H1 (cell line): ENCODE data around the gene IER5. TPM values are rescaled to one million over a fixed set of nuclear protein-coding genes. Genes with fewer than 3 reads are reported as not detected.

ENCODE experiments used
- CTCF ChIA-PET: fragments of 300-600 bp; sonication (Branson Sonifier 250); formaldehyde crosslinking; loops from one replicate; lab custom pipeline; 2021; ENCODE audit not compliant: partially characterized antibody; lab: Charles Lee
- POLR2A ChIA-PET: fragments of 300-600 bp; sonication (Branson Sonifier 250); formaldehyde crosslinking; loops from one replicate; lab custom pipeline; 2021; ENCODE audit warnings: inconsistent platforms; ENCODE audit not compliant: partially characterized antibody; lab: Charles Lee
- DNase-seq, 2 experiments: peaks; one replicate each; pipeline versions ENCODE4 v3.0.0 to v3.0.0-alpha.2; 2010 to 2022; ENCODE audit warnings: low spot score in 2 of 2, low read depth in 1 of 2, mixed read lengths in 1 of 2
- FAIRE-seq: peaks from 2 replicates; lab custom pipeline; 2011; peaks lifted over from hg19 to GRCh38; lab: Jason Lieb, UNC
- H2AFZ ChIP-seq: 2 replicates; pipeline ENCODE4 v1.8.1; 2012; ENCODE audit warnings: low read length, inconsistent platforms
- H2AK5ac ChIP-seq: 2 replicates; pipeline ENCODE4 v1.6.1; 2013; ENCODE audit warnings: low read depth, low read length
- H2BK120ac ChIP-seq: replicated peaks from 2 replicates; pipeline ENCODE3; 2013; ENCODE audit warnings: low read depth, low read length, inconsistent platforms
- H2BK12ac ChIP-seq: 2 replicates; pipeline ENCODE4 v1.6.1; 2013; ENCODE audit warnings: low read depth, low read length
- H2BK15ac ChIP-seq: 2 replicates; pipeline ENCODE4 v1.6.1; 2013; ENCODE audit warnings: low read length
- H2BK20ac ChIP-seq: 2 replicates; pipeline ENCODE4 v1.6.1; 2013; ENCODE audit warnings: low read length
- H2BK5ac ChIP-seq: 2 replicates; pipeline ENCODE4 v1.6.1; 2013; ENCODE audit warnings: low read depth, low read length
- H3K14ac ChIP-seq: 2 replicates; pipeline ENCODE4 v1.6.1; 2013; ENCODE audit warnings: inconsistent platforms; ENCODE audit not compliant: insufficient read length
- H3K18ac ChIP-seq: 2 replicates; pipeline ENCODE4 v1.6.1; 2013; ENCODE audit warnings: low read length; ENCODE audit errors: extremely low read depth
- H3K23ac ChIP-seq: 2 replicates; pipeline ENCODE4 v1.6.1; 2013; ENCODE audit warnings: inconsistent platforms; ENCODE audit not compliant: insufficient read length
- H3K23me2 ChIP-seq: 2 replicates; pipeline ENCODE4 v1.6.1; 2013; ENCODE audit warnings: low read depth, low read length
- H3K27ac ChIP-seq: 2 replicates; pipeline ENCODE4 v1.6.1; 2011; ENCODE audit warnings: low read depth, low read length, inconsistent platforms
- H3K27me3 ChIP-seq, 4 experiments: replicated peaks in 1 of 4; 1 replicate in 1 of 4; 2 replicates in 3 of 4; pipeline versions ENCODE4 v1.6.1 to v1.8.1; 2011 to 2013; ENCODE audit warnings: low read length in 3 of 4, mild to moderate bottlenecking in 3 of 4, inconsistent platforms in 2 of 4, mixed read lengths in 2 of 4, moderate library complexity in 1 of 4; ENCODE audit not compliant: control insufficient read depth in 3 of 4, insufficient read depth in 3 of 4; ENCODE audit errors: extremely low read depth in 1 of 4
- H3K36me3 ChIP-seq, 4 experiments: 2 replicates each; pipeline versions ENCODE4 v1.6.1 to v1.8.1; 2011 to 2013; ENCODE audit warnings: mild to moderate bottlenecking in 4 of 4, low read length in 3 of 4, moderate library complexity in 2 of 4, control low read depth in 1 of 4, inconsistent platforms in 1 of 4; ENCODE audit not compliant: insufficient read depth in 4 of 4, control insufficient read depth in 2 of 4
- H3K4ac ChIP-seq: replicated peaks from 2 replicates; pipeline ENCODE3; 2013; ENCODE audit warnings: low read length, low read depth, mixed read lengths, inconsistent platforms; ENCODE audit not compliant: insufficient read length
- H3K4me1 ChIP-seq, 4 experiments: replicated peaks in 1 of 4; 1 replicate in 1 of 4; 2 replicates in 3 of 4; pipeline versions ENCODE4 v1.6.1 to v1.8.1; 2011 to 2013; ENCODE audit warnings: low read length in 3 of 4, inconsistent platforms in 2 of 4, mixed read lengths in 1 of 4; ENCODE audit not compliant: insufficient read depth in 4 of 4, control insufficient read depth in 3 of 4
- H3K4me2 ChIP-seq, 2 experiments: 2 replicates each; pipeline versions ENCODE4 v1.6.1 to v1.8.1; 2011 to 2013; ENCODE audit warnings: low read depth in 2 of 2, low read length in 2 of 2, control low read depth in 1 of 2, inconsistent platforms in 1 of 2, mild to moderate bottlenecking in 1 of 2; ENCODE audit not compliant: insufficient read depth in 1 of 2
- H3K4me3 ChIP-seq, 4 experiments: fragments of 200-600, 300-600 bp in 1 of 4; sonication (generic), shearing (Covaris generic), sonication (Bioruptor Twin) in 1 of 4; 2 replicates each; pipeline versions ENCODE4 v1.5.1 to v1.8.1; 2011 to 2016; ENCODE audit warnings: low read length in 4 of 4, low read depth in 3 of 4, control low read depth in 2 of 4, inconsistent platforms in 2 of 4, mild to moderate bottlenecking in 2 of 4, mixed read lengths in 1 of 4, moderate library complexity in 1 of 4; ENCODE audit not compliant: insufficient read depth in 2 of 4; ENCODE audit errors: extremely low read depth in 1 of 4
- H3K56ac ChIP-seq: replicated peaks from 2 replicates; pipeline ENCODE3; 2013; ENCODE audit warnings: low read depth, mild to moderate bottlenecking, mixed read lengths, low read length, inconsistent platforms; ENCODE audit not compliant: insufficient read length
- H3K79me1 ChIP-seq: 2 replicates; pipeline ENCODE4 v1.6.1; 2013; ENCODE audit warnings: low read depth, low read length, control low read depth
- H3K79me2 ChIP-seq, 2 experiments: 2 replicates each; pipeline versions ENCODE4 v1.6.1 to v1.8.1; 2012 to 2013; ENCODE audit warnings: low read length in 2 of 2, mild to moderate bottlenecking in 2 of 2, inconsistent platforms in 1 of 2; ENCODE audit not compliant: insufficient read depth in 2 of 2, control insufficient read depth in 1 of 2
- H3K9ac ChIP-seq, 4 experiments: replicated peaks in 1 of 4; 1 replicate in 1 of 4; 2 replicates in 3 of 4; pipeline versions ENCODE4 v1.6.1 to v1.8.1; 2011 to 2013; ENCODE audit warnings: low read depth in 3 of 4, low read length in 3 of 4, control low read depth in 2 of 4, mild to moderate bottlenecking in 2 of 4, moderate library complexity in 2 of 4, inconsistent platforms in 1 of 4; ENCODE audit errors: extremely low read depth in 1 of 4
- H3K9me3 ChIP-seq, 2 experiments: 2 replicates each; pipeline versions ENCODE4 v1.6.1 to v1.8.1; 2012 to 2013; ENCODE audit warnings: mild to moderate bottlenecking in 2 of 2, moderate library complexity in 2 of 2, control low read depth in 1 of 2, inconsistent platforms in 1 of 2, low read depth in 1 of 2, low read length in 1 of 2, mixed read lengths in 1 of 2; ENCODE audit not compliant: insufficient read depth in 2 of 2
- H4K20me1 ChIP-seq, 2 experiments: replicated peaks in 1 of 2; 2 replicates each; pipeline versions ENCODE3 to v1.8.1; 2011 to 2013; ENCODE audit warnings: inconsistent platforms in 2 of 2, low read length in 2 of 2, mild to moderate bottlenecking in 1 of 2; ENCODE audit not compliant: insufficient read depth in 2 of 2, control insufficient read depth in 1 of 2
- H4K5ac ChIP-seq: 2 replicates; pipeline ENCODE4 v1.6.1; 2013; ENCODE audit warnings: low read length, low read depth, mixed read lengths, inconsistent platforms; ENCODE audit not compliant: insufficient read length
- H4K8ac ChIP-seq: 2 replicates; pipeline ENCODE4 v1.8.0; 2013; ENCODE audit warnings: mild to moderate bottlenecking, moderate library complexity, low read length, inconsistent platforms; ENCODE audit not compliant: insufficient read depth; ENCODE audit errors: extremely low read depth
- H4K91ac ChIP-seq: replicated peaks from 2 replicates; pipeline ENCODE3; 2013; ENCODE audit warnings: low read length, mixed read lengths, inconsistent platforms; ENCODE audit not compliant: insufficient read length
- BCL11A ChIP-seq, 2 experiments: IDR thresholded peaks; one replicate each; pipeline ENCODE4 v1.6.1; 2011; ENCODE audit warnings: low read depth in 2 of 2, low read length in 2 of 2, mild to moderate bottlenecking in 2 of 2
- BRCA1 ChIP-seq: IDR thresholded peaks from 2 replicates; pipeline ENCODE4 v1.6.1; 2012; ENCODE audit warnings: low read depth, low read length, improper control_type of control experiment
- CBX5 ChIP-seq: fragments of 300-800, 300-1000 bp; sonication (generic); IDR thresholded peaks from 2 replicates; pipeline ENCODE4 v1.7.1; 2016; ENCODE audit warnings: antibody characterized with exemption, low read length, low read depth
- RAD21 ChIP-seq, 2 experiments: IDR thresholded peaks in 1 of 2; conservative IDR thresholded peaks in 1 of 2; 2 replicates each; pipeline ENCODE4 v1.6.1; 2011; ENCODE audit warnings: low read depth in 2 of 2, low read length in 2 of 2, improper control_type of control experiment in 1 of 2, inconsistent platforms in 1 of 2, mild to moderate bottlenecking in 1 of 2, moderate library complexity in 1 of 2
- RXRA ChIP-seq: IDR thresholded peaks from 2 replicates; pipeline ENCODE4 v1.6.1; 2011; ENCODE audit warnings: low read depth, mild to moderate bottlenecking, low read length, moderate library complexity; ENCODE audit not compliant: insufficient read depth
- SAP30 ChIP-seq: fragments of 300-600 bp; sonication (generic); IDR thresholded peaks from 2 replicates; pipeline ENCODE4 v1.7.1; 2012; ENCODE audit warnings: low read length, moderate library complexity, mild to moderate bottlenecking, inconsistent platforms; ENCODE audit not compliant: insufficient read depth, insufficient replicate concordance
- WGBS, 2 experiments: shearing (Covaris generic) in 1 of 2; methylation state at CpG; one replicate each; pipeline versions ENCODE4 v1.1.6 to v1.1.7; 2013 to 2015; ENCODE audit warnings: low lambda C conversion rate in 2 of 2, mixed read lengths in 2 of 2, inconsistent platforms in 1 of 2, low coverage in 1 of 2, missing lambda C conversion rate in 1 of 2; ENCODE audit not compliant: insufficient replicate concordance in 2 of 2, insufficient coverage in 1 of 2, insufficient read length in 1 of 2; ENCODE audit errors: extremely low coverage in 1 of 2, missing lambda C conversion rate in 1 of 2; 5-methylcytosine and 5-hydroxymethylcytosine counted together
- polyA plus RNA-seq, 7 experiments: library from polyadenylated mRNA; depleted of rRNA in 3 of 7; stranded (reverse) in 5 of 7; unstranded in 2 of 7; fragments of >200 nt in 5 of 7; fragments of 200-250 nt in 2 of 7; gene quantifications; 1 replicate in 5 of 7; 2 replicates in 1 of 7; 4 replicates in 1 of 7; pipeline versions ENCODE4 v1.2.1 to v1.2.3, GENCODE V29; 2011 to 2013; ENCODE audit warnings: missing spikeins in 2 of 7, mixed read lengths in 2 of 7
- total RNA-seq: library from RNA; stranded (reverse); fragmentation: NEBNext Ultra II Directional; extraction: Animal tissue kit (Norgen Biotek cat#: 25700); gene quantifications from 2 replicates; pipeline ENCODE4 v1.2.1, GENCODE V29; 2021
- TF ChIP-seq, protein P1 (sequence below): IDR thresholded peaks from 2 replicates; pipeline ENCODE4 v1.6.1; 2012; ENCODE audit warnings: low read length, inconsistent platforms
- TF ChIP-seq, protein P2 (sequence below): IDR thresholded peaks from 2 replicates; pipeline ENCODE4 v1.6.1; 2012; ENCODE audit warnings: inconsistent platforms

IER5 gene
- total and polyA plus RNA-seq, 2 of the 8 experiments (the other 6 are each of a cell fraction or from before 2014, with no cell fraction given), result 3.5 to 7.7 TPM

GRCh38 chr1:181108304-181108867 lies 19.9 kb downstream of the IER5 start:
- Histone ChIP-seq H3K4ac (no peak overlapping the region), H3K9ac (no peak overlapping the region), H3K9me3 (no peaks in the 10 kb centered on the region), H3K27me3 (peaks cover 8 to 37% (median 35%) of the 10 kb centered on the region in 4 experiments), H3K79me2 (no peaks in the 10 kb centered on the region), H3K4me2 (no peak overlapping the region), H3K23me2 (peaks cover 10% of the 10 kb centered on the region), H2AK5ac (no peak overlapping the region), H3K14ac (no peak overlapping the region), H4K8ac (no peak overlapping the region), H3K23ac (no peak overlapping the region), H3K4me1 (peaks cover 6 to 21% (median 10%) of the 10 kb centered on the region in 4 experiments), H2BK5ac (no peak overlapping the region), H3K36me3 (no peaks in the 10 kb centered on the region), H3K56ac (no peak overlapping the region), H3K4me3 (no peak overlapping the region), H4K5ac (no peak overlapping the region), H4K20me1 (no peaks in the 10 kb centered on the region), H4K91ac (no peak overlapping the region), H3K27ac (no peak overlapping the region), H2BK120ac (no peak overlapping the region), H2BK20ac (no peak overlapping the region), H2BK12ac (no peak overlapping the region), H2BK15ac (no peak overlapping the region), H3K79me1 (no peaks in the 10 kb centered on the region), H3K18ac (no peak overlapping the region), H2AFZ (no peak overlapping the region)
- CTCF ChIA-PET, result interaction anchor here (1.3 to 10.3 kb wide), 7 partner anchors 9 to 71 kb away, joined by 3 to 79 read pairs (median 7); no protein-coding TSS in a partner anchor
- no peak for DNase-seq
- no peak for FAIRE-seq
- 80% methylated on average over 7 of the region's 7 CpGs; no CpG with 5 or more reads in 1 of the 2 experiments for WGBS, 2 experiments
- POLR2A ChIA-PET, result interaction anchor here (3.5 to 14.2 kb wide), 3 partner anchors 7 to 19 kb away, joined by 15 to 253 read pairs (median 37); partner anchors contain the start of gene IER5
- TF ChIP-seq, protein P1, sequence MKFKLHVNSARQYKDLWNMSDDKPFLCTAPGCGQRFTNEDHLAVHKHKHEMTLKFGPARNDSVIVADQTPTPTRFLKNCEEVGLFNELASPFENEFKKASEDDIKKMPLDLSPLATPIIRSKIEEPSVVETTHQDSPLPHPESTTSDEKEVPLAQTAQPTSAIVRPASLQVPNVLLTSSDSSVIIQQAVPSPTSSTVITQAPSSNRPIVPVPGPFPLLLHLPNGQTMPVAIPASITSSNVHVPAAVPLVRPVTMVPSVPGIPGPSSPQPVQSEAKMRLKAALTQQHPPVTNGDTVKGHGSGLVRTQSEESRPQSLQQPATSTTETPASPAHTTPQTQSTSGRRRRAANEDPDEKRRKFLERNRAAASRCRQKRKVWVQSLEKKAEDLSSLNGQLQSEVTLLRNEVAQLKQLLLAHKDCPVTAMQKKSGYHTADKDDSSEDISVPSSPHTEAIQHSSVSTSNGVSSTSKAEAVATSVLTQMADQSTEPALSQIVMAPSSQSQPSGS, result no peak
- TF ChIP-seq RAD21 (IDR thresholded peaks at IDR 0.05 in 1 of 2, conservative IDR thresholded peaks at IDR 0.05 in 1 of 2; ENCODE audit: low read depth in 2 of 2, low read length in 2 of 2), result no peak
- TF ChIP-seq, protein P2, sequence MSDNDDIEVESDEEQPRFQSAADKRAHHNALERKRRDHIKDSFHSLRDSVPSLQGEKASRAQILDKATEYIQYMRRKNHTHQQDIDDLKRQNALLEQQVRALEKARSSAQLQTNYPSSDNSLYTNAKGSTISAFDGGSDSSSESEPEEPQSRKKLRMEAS, result no peak
- TF ChIP-seq BRCA1, result no peak
- TF ChIP-seq RXRA, result no peak
- TF ChIP-seq SAP30, result no peak
- TF ChIP-seq BCL11A (IDR thresholded peaks at IDR 0.05; ENCODE audit: low read depth in 2 of 2, low read length in 2 of 2), result no peak
- no peak for TF ChIP-seq CBX5
